ENCODE data around the gene SSR3. TPM values are rescaled to one million over a fixed set of nuclear protein-coding genes. Genes with fewer than 3 reads are reported as not detected.

The SSR3 gene
- total and polyA plus RNA-seq, 8 donors: 30.4 to 190 (median 76.8) TPM

- no peaks in the 10 kb centered on the region for H3K36me3 ChIP-seq
- peak overlapping the region in 1 of 5 donors; percentile 38 for H3K27ac ChIP-seq
- TF ChIP-seq POLR2A (IDR thresholded peaks at IDR 0.05): no peak
- TF ChIP-seq, protein P1, sequence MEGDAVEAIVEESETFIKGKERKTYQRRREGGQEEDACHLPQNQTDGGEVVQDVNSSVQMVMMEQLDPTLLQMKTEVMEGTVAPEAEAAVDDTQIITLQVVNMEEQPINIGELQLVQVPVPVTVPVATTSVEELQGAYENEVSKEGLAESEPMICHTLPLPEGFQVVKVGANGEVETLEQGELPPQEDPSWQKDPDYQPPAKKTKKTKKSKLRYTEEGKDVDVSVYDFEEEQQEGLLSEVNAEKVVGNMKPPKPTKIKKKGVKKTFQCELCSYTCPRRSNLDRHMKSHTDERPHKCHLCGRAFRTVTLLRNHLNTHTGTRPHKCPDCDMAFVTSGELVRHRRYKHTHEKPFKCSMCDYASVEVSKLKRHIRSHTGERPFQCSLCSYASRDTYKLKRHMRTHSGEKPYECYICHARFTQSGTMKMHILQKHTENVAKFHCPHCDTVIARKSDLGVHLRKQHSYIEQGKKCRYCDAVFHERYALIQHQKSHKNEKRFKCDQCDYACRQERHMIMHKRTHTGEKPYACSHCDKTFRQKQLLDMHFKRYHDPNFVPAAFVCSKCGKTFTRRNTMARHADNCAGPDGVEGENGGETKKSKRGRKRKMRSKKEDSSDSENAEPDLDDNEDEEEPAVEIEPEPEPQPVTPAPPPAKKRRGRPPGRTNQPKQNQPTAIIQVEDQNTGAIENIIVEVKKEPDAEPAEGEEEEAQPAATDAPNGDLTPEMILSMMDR (IDR thresholded peaks at IDR 0.05): no peak
- no peak for TF ChIP-seq EP300 (IDR thresholded peaks at IDR 0.05)
- no peak for TF ChIP-seq POLR2AphosphoS5 (IDR thresholded peaks at IDR 0.05)
- H3K4me3 ChIP-seq: no peak overlapping the region
- H3K9me3 ChIP-seq: no peaks in the 10 kb centered on the region
- peaks cover 0 to 6% (median 0%) of the 10 kb centered on the region in 4 donors for H3K4me1 ChIP-seq
- no peaks in the 10 kb centered on the region for H3K27me3 ChIP-seq
- WGBS, 5 donors: 66 to 79% (median 71%) methylated on average over 5 of the region's 5 CpGs
- intact Hi-C loops (cut with DNase I; ENCODE audit: low total_unique reads): no loop called here
- peak in 1 of 2 donors; percentile 17 for DNase-seq
Measured at GRCh38 chr3:156586905-156587759, 32.2 kb upstream of the SSR3 start.

DNA sequence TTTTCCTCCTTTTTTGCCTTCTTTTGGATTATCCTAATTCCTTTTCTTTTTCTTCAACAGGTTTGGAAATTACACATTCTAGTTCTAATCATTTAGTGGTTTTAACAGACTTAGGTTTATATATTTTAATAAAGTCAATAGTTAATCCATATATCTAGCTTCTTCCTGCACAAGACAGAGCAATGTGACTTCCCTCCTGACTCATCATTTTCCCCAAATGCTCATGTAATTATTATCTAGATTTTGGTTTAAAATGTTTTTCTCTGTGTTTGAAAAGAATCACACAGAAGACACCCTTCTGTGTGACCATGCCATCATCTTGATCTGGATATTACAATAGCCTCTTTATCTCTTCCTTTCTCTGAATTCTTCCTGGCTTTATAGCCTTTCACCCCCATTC, 28.6 kb upstream of the SSR3 start:
- no peak for TF ChIP-seq POLR2AphosphoS5 (IDR thresholded peaks at IDR 0.05)
- no peak for DNase-seq
- H3K4me3 ChIP-seq: no peak overlapping the region
- no peaks in the 10 kb centered on the region for H3K9me3 ChIP-seq
- intact Hi-C loops (cut with DNase I; ENCODE audit: low total_unique reads): no loop called here
- H3K27ac ChIP-seq: no peak overlapping the region
- peaks cover 0 to 9% (median 0%) of the 10 kb centered on the region in 4 donors for H3K4me1 ChIP-seq
- no peaks in the 10 kb centered on the region for H3K36me3 ChIP-seq
- no peaks in the 10 kb centered on the region for H3K27me3 ChIP-seq

- Histone ChIP-seq H3K9me3 (no peaks in the 10 kb centered on the region), H3K4me1 (peaks cover 0 to 6% (median 0%) of the 10 kb centered on the region in 4 donors), H3K27ac (no peak overlapping the region), H3K27me3 (no peaks in the 10 kb centered on the region), H3K4me3 (no peak overlapping the region), H3K36me3 (no peaks in the 10 kb centered on the region)
- WGBS, 5 donors: 83 to 91% (median 88%) methylated on average over 4 of the region's 4 CpGs
- intact Hi-C loops (cut with DNase I; ENCODE audit: low total_unique reads): no loop called here
- TF ChIP-seq, protein P1 (IDR thresholded peaks at IDR 0.05): no peak
- no peak for TF ChIP-seq POLR2A (IDR thresholded peaks at IDR 0.05)
- no peak for TF ChIP-seq EP300 (IDR thresholded peaks at IDR 0.05)
- TF ChIP-seq POLR2AphosphoS5 (IDR thresholded peaks at IDR 0.05): no peak
- no peak for DNase-seq
Measured at GRCh38 chr3:156582532-156583183, 27.7 kb upstream of the SSR3 start.

DNA sequence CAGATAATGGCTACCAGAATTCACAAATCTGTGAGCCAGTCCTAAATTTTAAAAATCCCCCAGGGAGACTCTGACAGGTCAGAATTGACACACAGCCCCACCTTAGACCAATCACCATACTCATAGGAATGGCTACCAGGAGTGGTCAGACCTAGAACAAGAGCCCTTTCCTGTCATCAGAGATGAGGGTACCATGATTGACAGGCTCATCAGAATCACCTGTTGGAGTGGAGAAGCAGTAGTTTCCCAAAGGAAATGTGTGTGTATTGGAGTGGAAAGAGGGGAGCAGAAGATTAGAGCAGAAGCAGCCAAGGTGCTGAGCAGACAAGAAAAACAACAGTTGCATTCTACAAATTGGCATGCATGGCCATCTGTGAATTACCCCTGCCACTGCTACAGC, 27.0 kb upstream of the SSR3 start:
- intact Hi-C loops (cut with DNase I; ENCODE audit: low total_unique reads): no loop called here
- no peak for DNase-seq
- Histone ChIP-seq H3K27ac (no peak overlapping the region), H3K4me1 (peaks cover 0 to 3% (median 0%) of the 10 kb centered on the region in 4 donors), H3K36me3 (no peaks in the 10 kb centered on the region), H3K4me3 (no peak overlapping the region), H3K27me3 (no peaks in the 10 kb centered on the region), H3K9me3 (no peaks in the 10 kb centered on the region)
- TF ChIP-seq POLR2A (IDR thresholded peaks at IDR 0.05) (no peak), POLR2AphosphoS5 (IDR thresholded peaks at IDR 0.05) (no peak), EP300 (IDR thresholded peaks at IDR 0.05) (no peak)
- TF ChIP-seq, protein P1 (IDR thresholded peaks at IDR 0.05): no peak

Data from stomach (tissue), 9 donors.